Progenitor cell of endocrine pancreas (in vitro differentiated cells): Measurements from ENCODE around the gene NPTXR. TPM values are rescaled to one million over a fixed set of nuclear protein-coding genes. Genes with fewer than 3 reads are reported as not detected.

ENCODE experiments used
- DNase-seq: peaks from one replicate; pipeline ENCODE4 v3.0.0; 2021; ENCODE audit warnings: low spot score; ENCODE audit not compliant: unreplicated experiment
- H3K27ac Mint-ChIP-seq: 2 replicates; pipeline ENCODE4 v1.8.0; 2021; ENCODE audit warnings: mild to moderate bottlenecking, moderate library complexity, mixed read lengths
- H3K27me3 Mint-ChIP-seq: 2 replicates; pipeline ENCODE4 v1.8.0; 2021; ENCODE audit warnings: mixed read lengths
- H3K36me3 Mint-ChIP-seq: 2 replicates; pipeline ENCODE4 v1.8.0; 2022; ENCODE audit warnings: mixed read lengths; ENCODE audit not compliant: insufficient read depth
- H3K4me1 Mint-ChIP-seq: 2 replicates; pipeline ENCODE4 v1.8.0; 2021; ENCODE audit warnings: low read depth, mixed read lengths
- H3K4me3 Mint-ChIP-seq: 2 replicates; pipeline ENCODE4 v1.8.0; 2021; ENCODE audit warnings: low read depth, mild to moderate bottlenecking, moderate library complexity, mixed read lengths
- H3K9me3 Mint-ChIP-seq: 2 replicates; pipeline ENCODE4 v1.8.0; 2021; ENCODE audit warnings: low read depth, mixed read lengths
- total RNA-seq: library from RNA; stranded (reverse); gene quantifications from 2 replicates; pipeline ENCODE4 v1.2.1, GENCODE V29; 2021
- TF ChIP-seq, protein P1 (sequence below): fragments of 200-600 bp; sonication (generic); IDR thresholded peaks from one replicate; pipeline ENCODE4 v1.5.0; 2021; ENCODE audit warnings: antibody characterized with exemption, mild to moderate bottlenecking; ENCODE audit not compliant: unreplicated experiment

The NPTXR gene
- total RNA-seq, 1 donor from 2014 or later = 4.7 TPM

DNA sequence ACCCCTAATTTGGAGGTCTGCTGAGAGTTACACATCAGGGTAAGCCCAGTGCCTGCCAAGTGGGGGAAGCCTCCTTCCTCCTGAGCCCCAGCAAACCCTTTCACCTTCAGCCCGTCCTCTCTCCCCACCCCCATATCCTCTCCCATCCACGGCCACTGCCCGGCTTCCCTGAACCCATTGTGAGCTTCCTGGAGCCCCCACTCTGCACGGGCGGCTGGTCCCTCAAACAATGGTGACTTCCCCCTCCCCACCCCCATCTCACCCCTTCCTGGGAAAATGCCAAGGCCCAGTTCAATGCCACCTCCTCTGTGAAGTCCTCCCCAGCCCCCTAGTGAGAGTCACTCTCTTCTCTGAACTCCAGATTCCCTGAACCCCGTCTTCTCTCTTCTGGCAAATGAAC lies 67.7 kb downstream of the NPTXR start:
- Mint-ChIP-seq H3K9me3 (no peaks in the 10 kb centered on the region), H3K27ac (no peak overlapping the region), H3K27me3 (no peaks in the 10 kb centered on the region), H3K4me3 (no peak overlapping the region), H3K4me1 (peaks cover 5% of the 10 kb centered on the region), H3K36me3 (peaks cover 2% of the 10 kb centered on the region)
- TF ChIP-seq, protein P1, sequence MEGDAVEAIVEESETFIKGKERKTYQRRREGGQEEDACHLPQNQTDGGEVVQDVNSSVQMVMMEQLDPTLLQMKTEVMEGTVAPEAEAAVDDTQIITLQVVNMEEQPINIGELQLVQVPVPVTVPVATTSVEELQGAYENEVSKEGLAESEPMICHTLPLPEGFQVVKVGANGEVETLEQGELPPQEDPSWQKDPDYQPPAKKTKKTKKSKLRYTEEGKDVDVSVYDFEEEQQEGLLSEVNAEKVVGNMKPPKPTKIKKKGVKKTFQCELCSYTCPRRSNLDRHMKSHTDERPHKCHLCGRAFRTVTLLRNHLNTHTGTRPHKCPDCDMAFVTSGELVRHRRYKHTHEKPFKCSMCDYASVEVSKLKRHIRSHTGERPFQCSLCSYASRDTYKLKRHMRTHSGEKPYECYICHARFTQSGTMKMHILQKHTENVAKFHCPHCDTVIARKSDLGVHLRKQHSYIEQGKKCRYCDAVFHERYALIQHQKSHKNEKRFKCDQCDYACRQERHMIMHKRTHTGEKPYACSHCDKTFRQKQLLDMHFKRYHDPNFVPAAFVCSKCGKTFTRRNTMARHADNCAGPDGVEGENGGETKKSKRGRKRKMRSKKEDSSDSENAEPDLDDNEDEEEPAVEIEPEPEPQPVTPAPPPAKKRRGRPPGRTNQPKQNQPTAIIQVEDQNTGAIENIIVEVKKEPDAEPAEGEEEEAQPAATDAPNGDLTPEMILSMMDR = no peak
- DNase-seq = no peak

DNA sequence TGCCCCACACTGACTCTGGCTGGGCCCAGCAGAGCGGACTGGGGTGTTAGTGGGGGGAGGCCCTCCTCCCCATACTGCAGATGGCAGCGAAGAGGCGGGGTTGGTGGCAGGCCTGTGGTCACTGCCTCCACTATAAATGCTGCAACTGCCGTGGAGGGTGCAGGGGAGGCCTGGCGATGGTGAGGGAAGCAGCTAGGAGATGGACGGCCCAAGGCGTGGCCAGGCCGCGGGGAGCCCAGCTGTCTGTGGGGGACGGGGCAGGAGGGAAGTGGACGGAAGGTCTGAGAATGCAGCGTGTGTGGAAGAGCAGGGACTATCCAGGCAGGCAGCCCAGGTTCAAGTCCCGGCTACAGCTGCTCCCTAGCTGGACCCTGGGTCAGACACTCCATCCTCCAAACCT lies 68.2 kb downstream of the NPTXR start:
- no peak overlapping the region for H3K4me3 Mint-ChIP-seq
- no peaks in the 10 kb centered on the region for H3K27me3 Mint-ChIP-seq
- H3K36me3 Mint-ChIP-seq = peaks cover 2% of the 10 kb centered on the region
- no peak for DNase-seq
- H3K4me1 Mint-ChIP-seq = peaks cover 5% of the 10 kb centered on the region
- H3K9me3 Mint-ChIP-seq = no peaks in the 10 kb centered on the region
- TF ChIP-seq, protein P1 = no peak
- H3K27ac Mint-ChIP-seq = no peak overlapping the region

DNA sequence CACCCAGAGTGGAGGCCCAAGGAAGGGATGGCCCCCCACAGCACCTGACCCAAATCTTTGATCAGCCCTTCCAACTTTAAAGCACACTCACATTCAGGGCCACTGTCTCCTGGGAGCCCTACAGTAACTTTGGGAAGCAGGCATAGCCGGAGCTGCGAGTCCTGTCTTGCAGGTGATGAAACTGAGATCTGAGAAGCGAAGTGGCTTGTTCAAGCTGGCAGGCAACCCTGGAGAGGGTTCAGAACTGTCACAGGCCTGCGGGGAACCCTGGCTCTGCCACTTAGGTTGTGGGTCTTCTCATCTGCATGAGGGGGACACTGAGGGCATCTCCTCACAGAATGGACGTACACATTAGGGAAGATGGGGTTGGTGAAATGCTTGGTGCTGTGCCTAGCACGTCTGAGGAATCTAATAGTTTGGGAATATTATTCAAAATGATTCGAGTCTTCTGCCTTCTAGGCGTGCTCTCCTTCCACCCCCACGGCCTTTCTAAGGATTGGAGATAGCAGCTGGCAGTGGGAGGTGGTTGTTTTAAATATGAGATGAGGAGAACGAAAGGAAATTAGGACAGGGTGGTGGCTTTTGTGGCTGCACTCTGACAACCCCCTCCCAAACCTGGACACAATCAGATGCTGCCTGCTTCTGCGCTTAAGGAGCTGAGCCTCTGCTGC lies 69.2 kb downstream of the NPTXR start:
- no peak for DNase-seq
- peaks cover 2% of the 10 kb centered on the region for H3K36me3 Mint-ChIP-seq
- no peaks in the 10 kb centered on the region for H3K27me3 Mint-ChIP-seq
- H3K27ac Mint-ChIP-seq = no peak overlapping the region
- no peak overlapping the region for H3K4me3 Mint-ChIP-seq
- TF ChIP-seq, protein P1 = no peak
- no peaks in the 10 kb centered on the region for H3K9me3 Mint-ChIP-seq
- peaks cover 5% of the 10 kb centered on the region for H3K4me1 Mint-ChIP-seq

DNA sequence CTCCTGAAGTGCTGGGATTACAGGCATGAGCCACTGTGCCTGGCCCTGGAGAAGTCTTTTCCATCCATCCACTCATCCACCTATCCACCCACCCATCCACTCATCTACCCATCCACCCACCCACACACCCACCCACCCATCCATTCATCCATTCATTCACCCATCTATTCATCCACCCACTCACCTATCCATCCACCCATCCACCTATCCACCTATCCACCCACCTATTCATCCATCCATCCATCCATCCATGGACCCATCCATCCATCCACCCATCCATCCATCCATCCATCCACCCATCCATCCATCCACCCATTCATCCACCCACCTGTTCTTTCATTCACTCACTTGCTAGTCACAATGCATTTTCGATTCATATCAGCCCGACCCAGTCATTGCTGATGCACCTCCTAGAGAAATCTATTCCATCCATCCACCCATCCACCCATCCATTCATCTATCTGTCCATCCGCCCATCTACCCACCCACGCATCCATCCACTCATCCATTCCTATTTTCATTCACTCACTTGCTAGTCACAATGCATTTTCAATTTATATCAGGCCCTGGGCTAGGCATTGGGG lies 70.4 kb downstream of the NPTXR start:
- Mint-ChIP-seq H3K27me3 (no peaks in the 10 kb centered on the region), H3K27ac (no peak overlapping the region), H3K4me1 (peaks cover 5% of the 10 kb centered on the region), H3K36me3 (no peaks in the 10 kb centered on the region), H3K4me3 (no peak overlapping the region), H3K9me3 (no peaks in the 10 kb centered on the region)
- no peak for DNase-seq
- TF ChIP-seq, protein P1 = no peak

DNA sequence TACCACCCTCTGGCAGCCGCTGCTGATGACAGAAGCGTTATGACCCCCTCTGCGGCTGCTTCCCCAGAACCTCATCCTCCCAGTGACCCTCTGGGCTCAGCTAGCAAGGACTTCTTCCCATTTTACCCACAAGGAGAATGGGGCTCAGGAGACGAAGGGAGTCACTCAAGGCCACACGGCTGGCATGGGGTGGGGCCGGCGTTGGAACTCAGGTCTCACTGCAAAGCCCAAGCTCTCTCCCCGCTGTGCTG lies 71.3 kb downstream of the NPTXR start:
- Mint-ChIP-seq H3K4me1 (peaks cover 5% of the 10 kb centered on the region), H3K9me3 (no peaks in the 10 kb centered on the region), H3K4me3 (no peak overlapping the region), H3K27me3 (no peaks in the 10 kb centered on the region), H3K36me3 (no peaks in the 10 kb centered on the region), H3K27ac (no peak overlapping the region)
- no peak for DNase-seq
- TF ChIP-seq, protein P1 = no peak
